Uterus (tissue), 2 donors: ENCODE results near the gene LAIR1.

ENCODE experiments used
- POLR2A ChIP-seq, 2 donors: fragments of 450-650 bp; IDR thresholded peaks; one replicate each; pipeline ENCODE4 v1.6.1; 2016; ENCODE audit warnings: antibody characterized with exemption in 2 of 2, mild to moderate bottlenecking in 1 of 2, moderate library complexity in 1 of 2
- TF ChIP-seq, protein P1 (sequence below), 4 experiments: fragments of 200-600 bp in 2 of 4; fragments of 450-650 bp in 2 of 4; sonication (generic) in 2 of 4; IDR thresholded peaks; one replicate each; pipeline ENCODE4 v1.5.1; 2016 to 2019; ENCODE audit warnings: antibody characterized with exemption in 4 of 4, mild to moderate bottlenecking in 2 of 4, moderate library complexity in 1 of 4

GRCh38 chr19:54400913-54401312 lies 36.2 kb upstream of the LAIR1 start:
- no peak for TF ChIP-seq POLR2A (IDR thresholded peaks at IDR 0.05)
- TF ChIP-seq, protein P1, sequence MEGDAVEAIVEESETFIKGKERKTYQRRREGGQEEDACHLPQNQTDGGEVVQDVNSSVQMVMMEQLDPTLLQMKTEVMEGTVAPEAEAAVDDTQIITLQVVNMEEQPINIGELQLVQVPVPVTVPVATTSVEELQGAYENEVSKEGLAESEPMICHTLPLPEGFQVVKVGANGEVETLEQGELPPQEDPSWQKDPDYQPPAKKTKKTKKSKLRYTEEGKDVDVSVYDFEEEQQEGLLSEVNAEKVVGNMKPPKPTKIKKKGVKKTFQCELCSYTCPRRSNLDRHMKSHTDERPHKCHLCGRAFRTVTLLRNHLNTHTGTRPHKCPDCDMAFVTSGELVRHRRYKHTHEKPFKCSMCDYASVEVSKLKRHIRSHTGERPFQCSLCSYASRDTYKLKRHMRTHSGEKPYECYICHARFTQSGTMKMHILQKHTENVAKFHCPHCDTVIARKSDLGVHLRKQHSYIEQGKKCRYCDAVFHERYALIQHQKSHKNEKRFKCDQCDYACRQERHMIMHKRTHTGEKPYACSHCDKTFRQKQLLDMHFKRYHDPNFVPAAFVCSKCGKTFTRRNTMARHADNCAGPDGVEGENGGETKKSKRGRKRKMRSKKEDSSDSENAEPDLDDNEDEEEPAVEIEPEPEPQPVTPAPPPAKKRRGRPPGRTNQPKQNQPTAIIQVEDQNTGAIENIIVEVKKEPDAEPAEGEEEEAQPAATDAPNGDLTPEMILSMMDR (IDR thresholded peaks at IDR 0.05) = no peak
